MG63 (cell line): ENCODE data around the gene KRTAP4-9. TPM values are rescaled to one million over a fixed set of nuclear protein-coding genes. Genes with fewer than 3 reads are reported as not detected.
"Not testable (repeated sequence)": the region's sequence is repeated elsewhere in the genome, so short reads cannot be mapped to it uniquely, and the experiment has no call there.

Experiments
- DNase-seq: peaks from one replicate; pipeline ENCODE4 v3.0.0-alpha.2; 2020
- H3K27me3 ChIP-seq: fragments of 250-450 bp; sonication (Bioruptor Pico); 2 replicates; pipeline ENCODE4 v1.5.1; 2020; ENCODE audit warnings: mild to moderate bottlenecking, moderate library complexity
- H3K36me3 ChIP-seq: fragments of 250-450 bp; sonication (Bioruptor Pico); 2 replicates; pipeline ENCODE4 v1.5.1; 2020; ENCODE audit warnings: mild to moderate bottlenecking, moderate library complexity
- H3K4me3 ChIP-seq: fragments of 250-450 bp; sonication (Bioruptor Pico); 2 replicates; pipeline ENCODE4 v1.5.1; 2020; ENCODE audit warnings: mild to moderate bottlenecking, moderate library complexity
- H3K9me3 ChIP-seq: fragments of 250-450 bp; sonication (Bioruptor Pico); 2 replicates; pipeline ENCODE4 v1.5.1; 2020; ENCODE audit warnings: mild to moderate bottlenecking, moderate library complexity
- total RNA-seq: library from RNA; depleted of rRNA; stranded (reverse); fragments of >200 nt; shearing (Covaris generic); gene quantifications from 2 replicates; pipeline ENCODE4 v1.2.3, GENCODE V29; 2014; ENCODE audit warnings: low replicate concordance

The KRTAP4-9 gene
- total RNA-seq, 1 experiment from 2014 or later, result not detected

DNA sequence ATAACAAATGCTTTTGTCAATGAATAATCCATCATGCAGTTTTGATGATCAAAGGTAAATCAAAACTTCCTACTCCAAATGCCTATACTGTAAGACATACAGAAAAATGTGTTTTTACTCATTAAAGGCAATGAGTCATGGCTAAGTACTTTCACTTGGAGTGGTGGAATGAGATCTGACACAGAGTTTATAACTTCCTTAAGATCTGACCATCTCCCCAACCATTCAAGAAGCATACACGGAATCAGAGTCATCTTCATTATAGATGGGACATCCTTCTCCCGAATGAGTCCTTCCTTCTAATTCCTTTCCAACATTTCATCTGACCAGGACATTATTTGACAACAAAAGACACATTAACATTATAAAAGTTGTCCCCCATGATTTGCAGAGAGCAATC, 21.8 kb upstream of the KRTAP4-9 start:
- H3K9me3 ChIP-seq, H3K36me3 ChIP-seq, DNase-seq, H3K4me3 ChIP-seq, H3K27me3 ChIP-seq: not testable (repeated sequence)

DNA sequence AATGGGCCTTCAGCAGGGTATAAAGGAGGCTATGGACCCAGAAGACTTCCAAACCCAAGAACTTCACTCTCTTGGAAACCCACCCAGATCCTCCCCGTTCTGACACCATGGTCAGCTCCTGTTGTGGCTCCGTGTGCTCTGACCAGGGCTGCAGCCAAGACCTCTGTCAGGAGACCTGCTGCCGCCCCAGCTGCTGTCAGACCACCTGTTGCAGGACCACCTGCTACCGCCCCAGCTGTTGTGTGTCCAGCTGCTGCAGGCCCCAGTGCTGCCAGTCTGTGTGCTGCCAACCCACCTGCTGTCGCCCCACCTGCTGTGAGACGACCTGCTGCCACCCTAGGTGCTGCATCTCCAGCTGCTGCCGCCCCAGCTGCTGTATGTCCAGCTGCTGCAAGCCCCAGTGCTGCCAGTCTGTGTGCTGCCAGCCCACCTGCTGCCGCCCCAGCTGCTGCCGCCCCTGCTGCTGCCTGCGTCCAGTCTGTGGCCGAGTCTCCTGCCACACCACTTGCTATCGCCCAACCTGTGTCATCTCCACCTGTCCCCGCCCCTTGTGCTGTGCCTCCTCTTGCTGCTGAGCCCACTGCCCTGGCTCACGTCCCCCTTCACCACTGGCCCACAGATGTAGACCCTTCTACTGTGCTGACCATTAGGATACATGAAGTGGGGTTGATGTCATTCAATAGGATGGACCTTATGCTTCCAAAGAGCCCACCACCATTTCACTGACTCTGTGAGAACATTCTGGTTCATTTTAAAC, 20.9 kb upstream of the KRTAP4-9 start, which contains the start of gene KRTAP4-7:
KRTAP4-7 (plus strand) TSS at position 51 of the 757 bp plus-strand sequence; CDS start at position 108, 57 bp downstream.
- H3K27me3 ChIP-seq, H3K9me3 ChIP-seq, H3K4me3 ChIP-seq, DNase-seq, H3K36me3 ChIP-seq: not testable (repeated sequence)

DNA sequence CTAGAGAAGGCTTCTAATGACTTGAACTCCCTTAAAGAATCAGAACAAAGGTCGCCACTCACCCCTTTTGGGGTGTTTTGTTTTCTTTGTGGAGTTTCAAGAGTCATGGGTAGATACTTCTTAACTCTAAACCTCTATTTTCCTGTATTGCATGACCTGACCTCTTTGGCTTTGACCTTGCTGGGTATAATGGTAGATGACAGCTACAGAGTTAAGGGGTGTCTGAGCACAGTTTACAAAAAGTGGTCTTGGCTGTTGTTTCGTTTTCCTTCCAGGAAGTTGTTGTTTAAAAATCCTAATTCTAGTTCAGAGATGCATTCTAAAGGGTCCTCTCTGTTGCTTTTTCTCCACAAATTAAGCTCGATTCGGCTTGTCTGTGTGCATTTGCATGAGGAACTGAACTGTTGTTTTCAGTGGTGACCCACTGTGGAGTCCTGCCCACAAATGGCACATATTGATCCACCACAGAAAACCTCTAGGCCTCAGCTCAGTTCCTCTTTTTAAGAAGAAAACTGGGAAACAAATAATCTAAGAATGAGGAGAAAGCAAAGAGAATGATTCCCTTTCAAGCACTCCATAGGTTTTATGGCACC, 16.3 kb upstream of the KRTAP4-9 start:
- DNase-seq, H3K27me3 ChIP-seq, H3K36me3 ChIP-seq, H3K4me3 ChIP-seq, H3K9me3 ChIP-seq: not testable (repeated sequence)

DNA sequence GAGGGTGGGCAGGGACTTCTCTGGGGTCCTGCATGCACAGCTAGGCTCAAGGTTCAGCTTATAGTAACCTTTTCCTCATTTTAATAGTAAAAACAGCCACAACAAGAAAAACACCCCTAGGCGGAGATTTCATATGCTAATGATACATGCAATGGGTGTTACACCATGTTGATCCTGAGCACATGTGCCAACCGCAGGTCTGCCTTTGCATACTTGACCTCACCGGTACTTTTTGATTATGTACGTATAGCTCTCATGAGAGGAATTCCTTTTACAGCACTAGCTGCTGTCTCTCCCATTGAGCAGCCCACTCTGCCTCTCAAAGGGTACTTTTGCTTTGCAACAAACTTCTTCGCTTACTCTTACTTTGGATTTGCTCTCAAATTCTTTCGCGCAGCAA, 9.1 kb upstream of the KRTAP4-9 start:
- Histone ChIP-seq H3K27me3 (no peaks in the 10 kb centered on the region), H3K36me3 (no peaks in the 10 kb centered on the region), H3K9me3 (peaks cover 6% of the 10 kb centered on the region), H3K4me3 (no peak overlapping the region)
- DNase-seq, result no peak

DNA sequence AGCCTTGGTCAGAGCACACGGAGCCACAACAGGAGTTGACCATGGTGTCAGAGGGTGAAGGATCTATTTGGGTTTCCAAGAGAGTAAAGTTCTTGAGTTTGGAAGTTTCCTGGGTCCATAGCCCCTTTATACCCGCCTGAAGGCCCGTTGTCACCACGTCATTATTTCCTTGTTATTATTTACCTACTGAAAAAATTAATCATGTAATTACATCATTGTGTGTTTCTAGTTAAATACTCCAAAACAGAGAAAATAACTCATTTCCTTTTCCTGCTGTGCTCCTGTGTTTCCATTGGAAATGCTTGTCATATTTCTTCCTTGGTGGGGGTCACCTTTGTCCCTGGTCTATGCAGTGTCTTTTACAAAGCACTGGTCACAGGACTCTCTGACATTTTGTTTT, 7.1 kb upstream of the KRTAP4-9 start, which contains the start of gene KRTAP4-8:
KRTAP4-8 (minus strand) TSS at position 101 of the 400 bp plus-strand sequence; CDS start at position 43, 58 bp downstream.
- H3K9me3 ChIP-seq, result peaks cover 3% of the 10 kb centered on the region
- DNase-seq, result no peak
- no peaks in the 10 kb centered on the region for H3K27me3 ChIP-seq
- H3K36me3 ChIP-seq, result no peaks in the 10 kb centered on the region
- H3K4me3 ChIP-seq, result no peak within 1 kb of the TSS

DNA sequence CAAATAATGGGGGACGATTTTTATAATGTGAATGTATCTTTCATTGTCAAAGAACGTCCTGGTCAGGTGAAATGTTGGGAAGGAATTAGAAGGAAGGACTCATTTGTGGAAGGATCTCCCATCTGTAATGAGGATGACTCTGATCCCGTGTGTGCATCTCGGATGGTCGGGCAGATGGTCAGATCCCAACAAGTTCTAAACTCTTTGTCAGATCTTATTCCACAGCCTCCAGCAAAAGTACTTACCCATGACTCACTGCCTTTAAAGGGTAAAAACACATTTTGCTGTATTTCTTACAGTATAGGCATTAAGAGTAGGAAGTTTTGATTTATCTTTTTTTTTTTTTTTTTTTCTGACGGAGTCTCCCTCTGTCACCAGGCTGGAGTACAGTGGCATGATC, 6.7 kb upstream of the KRTAP4-9 start:
- DNase-seq, result peak; percentile 43
- Histone ChIP-seq H3K9me3 (no peaks in the 10 kb centered on the region), H3K4me3 (no peak overlapping the region), H3K36me3 (no peaks in the 10 kb centered on the region), H3K27me3 (no peaks in the 10 kb centered on the region)

DNA sequence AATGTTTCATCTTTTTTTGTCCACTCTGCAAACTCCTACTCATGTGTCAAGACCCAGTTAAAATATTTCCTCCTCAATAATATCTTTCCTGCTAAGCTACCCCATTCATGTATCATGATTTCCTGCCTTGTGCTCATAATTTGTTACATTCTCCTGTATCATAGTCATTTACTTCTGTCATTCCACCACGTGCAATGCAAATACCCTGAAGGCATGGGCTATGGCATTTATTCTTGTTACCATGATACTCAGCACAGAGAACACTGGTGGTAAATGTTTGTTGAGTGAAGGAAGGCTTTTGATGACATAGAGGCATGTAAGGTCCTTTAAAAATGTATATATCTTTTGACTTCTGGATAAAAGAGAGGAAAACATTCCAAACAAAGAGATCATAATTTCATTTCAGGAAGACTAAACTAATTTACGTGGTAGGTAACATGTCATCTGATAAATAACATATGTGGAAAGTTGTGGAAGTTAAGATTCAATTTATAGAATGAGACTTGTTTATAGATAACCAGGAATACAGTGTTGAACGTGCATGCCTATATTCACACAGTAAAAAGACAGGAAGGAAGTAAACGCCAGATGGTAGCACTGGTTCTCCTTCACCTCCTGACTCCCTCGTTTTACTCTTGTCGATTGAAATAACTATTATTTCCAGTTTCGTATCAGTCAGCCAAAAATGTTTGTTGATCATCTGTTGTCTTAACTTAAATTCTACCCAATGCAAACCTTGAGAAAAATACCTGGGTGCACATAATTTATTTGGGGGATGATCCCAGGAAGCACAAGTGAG, 5.3 kb upstream of the KRTAP4-9 start:
- DNase-seq, result peak; percentile 66
- not testable (repeated sequence) for H3K9me3 ChIP-seq, H3K36me3 ChIP-seq, H3K27me3 ChIP-seq, H3K4me3 ChIP-seq

DNA sequence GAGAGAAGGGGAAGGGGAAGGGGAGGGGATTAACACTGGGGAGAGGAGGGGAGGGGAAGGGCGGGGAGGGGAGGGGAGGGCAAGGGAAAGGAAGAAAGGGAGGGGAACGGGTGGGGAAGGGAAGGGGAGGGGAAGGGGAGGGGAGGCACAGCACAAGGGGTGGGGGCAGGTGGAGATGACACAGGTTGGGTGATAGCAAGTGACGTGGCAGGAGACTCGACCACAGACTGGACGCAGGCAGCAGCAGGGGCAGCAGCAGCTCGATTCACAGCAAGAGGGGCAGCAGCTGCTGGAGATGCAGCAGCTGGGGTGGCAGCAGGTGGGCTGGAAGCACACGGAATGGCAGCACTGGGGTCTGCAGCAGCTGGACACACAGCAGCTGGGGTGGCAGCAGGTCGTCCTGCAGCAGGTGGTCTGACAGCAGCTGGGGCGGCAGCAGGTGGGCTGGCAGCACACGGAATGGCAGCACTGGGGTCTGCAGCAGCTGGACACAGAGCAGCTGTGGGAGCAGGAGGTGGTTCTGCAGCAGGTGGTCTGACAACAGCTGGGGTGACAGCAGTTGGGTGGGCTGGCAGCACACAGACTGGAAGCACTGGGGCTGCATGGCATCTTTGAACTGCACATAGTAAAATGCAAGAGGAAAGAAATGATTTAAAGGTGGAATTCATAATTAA, 3.5 kb upstream of the KRTAP4-9 start, which contains the start of gene KRTAP4-16:
KRTAP4-16 (minus strand) TSS at position 624 of the 674 bp plus-strand sequence; CDS start at position 624, 0 bp downstream.
- Histone ChIP-seq H3K27me3 (no peaks in the 10 kb centered on the region), H3K36me3 (no peaks in the 10 kb centered on the region), H3K9me3 (no peaks in the 10 kb centered on the region; the same call in none of the 2 replicates), H3K4me3 (no peak within 1 kb of the TSS)
- no peak for DNase-seq

DNA sequence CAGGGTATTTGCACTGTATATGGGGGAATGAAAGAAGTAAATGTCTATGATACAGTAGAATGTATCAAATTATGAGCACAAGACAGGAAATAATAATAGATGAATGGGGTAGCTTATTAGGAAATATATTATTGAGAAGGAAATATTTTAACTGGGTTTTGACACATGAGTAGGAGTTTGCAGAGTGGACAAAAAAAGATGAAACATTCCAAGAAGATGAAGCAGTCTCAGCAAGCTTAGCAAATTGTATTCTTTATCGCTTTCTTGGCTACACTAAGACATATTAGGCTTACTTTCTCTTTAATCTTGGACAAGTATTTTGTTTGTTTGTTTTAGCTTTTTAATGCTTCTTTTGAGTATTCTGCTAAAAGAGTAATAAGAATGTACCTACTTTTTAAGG, 1.3 kb upstream of the KRTAP4-9 start:
- Histone ChIP-seq H3K4me3 (no peak overlapping the region), H3K27me3 (no peaks in the 10 kb centered on the region), H3K9me3 (peaks cover 6% of the 10 kb centered on the region), H3K36me3 (no peaks in the 10 kb centered on the region)
- no peak for DNase-seq

DNA sequence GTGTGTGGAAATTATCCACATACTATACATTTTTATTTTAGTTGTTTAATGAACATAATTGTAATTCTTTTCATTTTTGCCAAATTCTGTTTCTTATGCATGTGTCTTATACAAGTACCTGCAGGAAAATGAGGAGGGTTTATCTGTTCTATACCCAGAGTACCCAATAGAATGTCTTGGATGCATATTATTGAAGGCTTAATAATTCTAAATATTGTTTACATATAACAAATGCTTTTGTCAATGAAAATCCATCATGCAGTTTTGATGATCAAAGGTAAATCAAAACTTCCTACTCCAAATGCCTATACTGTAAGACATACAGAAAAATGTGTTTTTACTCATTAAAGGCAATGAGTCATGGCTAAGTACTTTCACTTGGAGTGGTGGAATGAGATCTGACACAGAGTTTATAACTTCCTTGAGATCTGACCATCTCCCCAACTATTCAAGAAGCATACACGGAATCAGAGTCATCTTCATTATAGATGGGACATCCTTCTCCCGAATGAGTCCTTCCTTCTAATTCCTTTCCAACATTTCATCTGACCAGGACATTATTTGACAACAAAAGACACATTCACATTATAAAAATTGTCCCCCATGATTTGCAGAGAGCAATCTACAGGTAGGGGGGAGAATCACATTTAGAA, 677 bp upstream of the KRTAP4-9 start:
- H3K36me3 ChIP-seq, H3K27me3 ChIP-seq, H3K9me3 ChIP-seq, DNase-seq, H3K4me3 ChIP-seq: not testable (repeated sequence)

DNA sequence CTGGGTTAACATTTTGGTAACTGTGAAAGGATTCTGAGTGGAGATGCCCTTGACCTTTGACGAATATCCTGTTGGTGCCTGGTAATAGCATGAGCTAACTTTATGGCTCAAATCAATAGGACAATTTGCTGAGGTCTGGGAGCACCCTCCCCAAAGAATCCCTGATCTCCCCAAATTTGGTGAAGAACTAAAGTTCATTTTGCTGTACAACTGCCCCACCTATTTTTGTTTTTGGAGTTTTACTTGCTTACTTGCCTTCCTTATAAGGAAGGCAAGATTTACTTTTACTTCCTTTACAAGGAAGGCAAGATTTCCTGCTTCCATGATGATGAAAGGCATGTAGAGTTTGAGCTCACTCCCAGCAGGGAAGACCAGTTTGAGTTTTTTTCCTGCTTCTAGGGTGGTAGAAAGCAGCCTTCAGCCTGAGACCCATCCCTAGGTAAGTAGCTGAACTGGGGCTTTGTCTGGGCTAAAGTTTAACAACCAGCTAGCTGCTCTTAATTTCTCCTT, 2.8 kb downstream of the KRTAP4-9 start:
- Histone ChIP-seq H3K9me3 (peaks cover 22% of the 10 kb centered on the region), H3K27me3 (no peaks in the 10 kb centered on the region), H3K4me3 (no peak overlapping the region), H3K36me3 (peaks cover 4% of the 10 kb centered on the region; the same call in 1 of the 2 replicates)
- no peak for DNase-seq

DNA sequence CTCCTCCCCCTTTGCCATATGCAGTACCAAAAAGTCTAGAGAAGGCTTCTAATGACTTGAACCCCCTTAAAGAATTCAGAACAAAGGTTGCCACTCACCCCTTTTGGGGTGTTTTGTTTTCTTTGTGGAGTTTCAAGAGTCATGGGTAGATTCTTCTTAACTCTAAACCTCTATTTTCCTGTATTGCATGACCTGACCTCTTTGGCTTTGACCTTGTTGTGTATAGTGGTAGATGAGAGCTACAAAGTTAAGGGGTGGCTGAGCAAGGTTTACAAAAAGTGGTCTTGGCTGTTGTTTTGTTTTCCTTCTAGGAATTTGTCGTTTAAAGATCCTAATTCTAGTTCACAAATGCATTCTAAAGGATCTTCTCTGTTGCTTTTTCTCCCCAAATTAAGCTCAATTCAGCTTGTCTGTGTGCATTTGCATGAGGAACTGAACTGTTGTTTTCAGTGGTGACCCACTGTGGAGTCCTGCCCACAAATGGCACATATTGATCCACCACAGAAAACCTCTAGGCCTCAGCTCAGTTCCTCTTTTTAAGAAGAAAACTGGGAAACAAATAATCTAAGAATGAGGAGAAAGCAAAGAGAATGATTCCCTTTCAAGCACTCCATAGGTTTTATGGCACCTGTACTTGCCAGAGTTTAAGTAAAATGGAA, 3.7 kb downstream of the KRTAP4-9 start:
- H3K9me3 ChIP-seq, result peaks cover 27% of the 10 kb centered on the region
- not testable (repeated sequence) for DNase-seq, H3K36me3 ChIP-seq, H3K4me3 ChIP-seq, H3K27me3 ChIP-seq

DNA sequence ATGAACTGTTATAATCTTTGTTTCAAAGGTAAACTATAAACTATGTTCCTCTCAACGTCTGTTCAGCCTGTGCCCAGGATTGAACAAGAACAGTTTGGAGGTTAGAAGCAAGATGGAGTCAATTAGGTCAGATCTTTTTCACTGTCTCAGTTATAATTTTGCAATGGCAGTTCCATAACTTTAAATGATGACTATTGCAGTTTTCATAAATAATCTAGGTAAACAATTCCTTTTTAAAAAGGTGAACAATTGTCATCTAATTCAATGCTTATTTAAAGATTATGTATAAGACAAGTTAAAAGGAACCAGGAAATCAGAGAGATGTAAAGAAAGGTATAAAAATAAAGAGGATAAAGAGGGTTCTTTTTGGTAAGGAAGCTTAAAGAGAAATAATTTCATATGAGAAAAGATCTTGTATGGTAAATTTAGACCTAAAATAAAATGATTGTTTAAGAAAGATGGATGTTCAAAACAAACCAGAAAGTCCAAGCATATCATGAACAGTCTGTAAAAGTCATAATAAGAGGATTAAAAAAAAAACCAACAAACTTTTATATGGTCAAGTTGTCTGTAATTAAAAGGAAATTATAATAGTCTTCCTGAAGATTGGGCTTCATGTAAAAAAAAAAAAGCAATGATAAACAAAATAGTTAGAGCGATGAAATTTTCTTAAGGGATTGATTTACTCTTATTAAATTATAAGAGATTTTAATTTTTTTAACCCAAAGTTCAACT, 6.1 kb downstream of the KRTAP4-9 start:
- Histone ChIP-seq H3K4me3 (no peak overlapping the region), H3K36me3 (peaks cover 4% of the 10 kb centered on the region; the same call in 1 of the 2 replicates), H3K27me3 (no peaks in the 10 kb centered on the region), H3K9me3 (peaks cover 27% of the 10 kb centered on the region)
- no peak for DNase-seq

DNA sequence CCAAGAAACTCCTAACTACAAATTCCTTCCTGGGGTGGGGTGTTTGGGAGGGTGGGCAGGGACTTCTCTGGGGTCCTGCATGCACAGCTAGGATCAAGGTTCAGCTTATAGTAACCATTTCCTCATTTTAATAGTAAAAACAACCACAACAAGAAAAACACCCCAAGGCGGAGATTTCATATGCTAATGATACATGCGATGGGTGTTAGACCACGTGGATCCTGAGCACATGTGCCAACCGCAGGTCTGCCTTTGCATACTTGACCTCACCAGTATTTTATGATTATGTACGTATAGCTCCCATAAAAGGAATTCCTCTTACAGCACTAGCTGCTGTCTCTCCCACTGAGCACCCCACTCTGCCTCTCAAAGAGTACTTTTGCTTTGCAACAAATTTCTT, 11.1 kb downstream of the KRTAP4-9 start:
- peaks cover 4% of the 10 kb centered on the region; the same call in 1 of the 2 replicates for H3K36me3 ChIP-seq
- no peaks in the 10 kb centered on the region for H3K27me3 ChIP-seq
- no peak overlapping the region for H3K4me3 ChIP-seq
- no peak for DNase-seq
- H3K9me3 ChIP-seq, result peaks cover 14% of the 10 kb centered on the region

DNA sequence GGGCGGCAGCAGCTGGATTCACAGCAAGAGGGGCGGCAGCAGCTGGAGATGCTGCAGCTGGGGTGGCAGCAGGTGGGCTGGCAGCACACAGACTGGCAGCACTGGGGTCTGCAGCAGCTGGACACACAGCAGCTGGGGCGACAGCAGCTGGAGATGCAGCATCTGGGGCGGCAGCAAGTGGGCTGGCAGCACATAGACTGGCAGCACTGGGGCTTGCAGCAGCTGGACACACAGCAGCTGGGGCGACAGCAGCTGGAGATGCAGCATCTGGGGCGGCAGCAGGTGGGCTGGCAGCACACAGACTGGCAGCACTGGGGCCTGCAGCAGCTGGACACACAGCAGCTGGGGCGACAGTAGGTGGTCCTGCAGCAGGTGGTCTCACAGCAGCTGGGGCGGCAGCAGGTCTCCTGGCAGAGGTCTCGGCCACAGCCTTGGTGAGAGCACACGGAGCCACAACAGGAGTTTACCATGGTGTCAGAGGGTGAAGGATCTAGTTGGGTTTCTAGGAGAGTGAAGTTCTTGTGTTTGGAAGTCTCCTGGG, 12.7 kb downstream of the KRTAP4-9 start, which contains the start of gene KRTAP4-11:
KRTAP4-11 (minus strand) TSS at position 528 of the 541 bp plus-strand sequence; CDS start at position 470, 58 bp downstream.
- not testable (repeated sequence) for H3K36me3 ChIP-seq, H3K4me3 ChIP-seq, H3K27me3 ChIP-seq, DNase-seq, H3K9me3 ChIP-seq
